ENCODE results near the gene DPPA5.

DNA sequence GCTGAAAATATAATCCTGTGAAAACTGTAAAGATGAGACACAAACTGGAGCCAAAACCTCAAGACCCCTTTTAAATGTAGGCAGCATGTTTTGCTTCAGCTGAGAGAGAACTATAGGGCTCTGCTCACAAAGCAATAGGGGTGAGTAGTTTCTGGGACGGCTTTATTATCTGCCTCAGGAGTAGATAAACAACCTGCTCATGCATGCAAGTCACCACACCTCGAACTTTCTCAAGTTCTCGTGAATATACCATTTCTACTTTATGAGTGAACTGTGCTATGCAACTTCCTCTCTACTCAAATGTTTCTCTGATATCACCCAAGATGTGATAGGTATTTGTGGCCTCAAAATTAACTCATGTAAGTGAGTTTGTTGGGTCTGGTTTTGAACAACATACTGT lies 23.1 kb upstream of the DPPA5 start:
- TF ChIP-seq, protein P1, sequence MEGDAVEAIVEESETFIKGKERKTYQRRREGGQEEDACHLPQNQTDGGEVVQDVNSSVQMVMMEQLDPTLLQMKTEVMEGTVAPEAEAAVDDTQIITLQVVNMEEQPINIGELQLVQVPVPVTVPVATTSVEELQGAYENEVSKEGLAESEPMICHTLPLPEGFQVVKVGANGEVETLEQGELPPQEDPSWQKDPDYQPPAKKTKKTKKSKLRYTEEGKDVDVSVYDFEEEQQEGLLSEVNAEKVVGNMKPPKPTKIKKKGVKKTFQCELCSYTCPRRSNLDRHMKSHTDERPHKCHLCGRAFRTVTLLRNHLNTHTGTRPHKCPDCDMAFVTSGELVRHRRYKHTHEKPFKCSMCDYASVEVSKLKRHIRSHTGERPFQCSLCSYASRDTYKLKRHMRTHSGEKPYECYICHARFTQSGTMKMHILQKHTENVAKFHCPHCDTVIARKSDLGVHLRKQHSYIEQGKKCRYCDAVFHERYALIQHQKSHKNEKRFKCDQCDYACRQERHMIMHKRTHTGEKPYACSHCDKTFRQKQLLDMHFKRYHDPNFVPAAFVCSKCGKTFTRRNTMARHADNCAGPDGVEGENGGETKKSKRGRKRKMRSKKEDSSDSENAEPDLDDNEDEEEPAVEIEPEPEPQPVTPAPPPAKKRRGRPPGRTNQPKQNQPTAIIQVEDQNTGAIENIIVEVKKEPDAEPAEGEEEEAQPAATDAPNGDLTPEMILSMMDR (IDR thresholded peaks at IDR 0.05): no peak
- TF ChIP-seq EP300 (IDR thresholded peaks at IDR 0.05): no peak
- no peak for TF ChIP-seq POLR2A (IDR thresholded peaks at IDR 0.05)
